ENCODE data around the gene CALM3. TPM values are rescaled to one million over a fixed set of nuclear protein-coding genes. Genes with fewer than 3 reads are reported as not detected.

The CALM3 gene
- total and polyA plus RNA-seq, 2 of the 4 experiments (the other 2 are of a cell fraction), result 91.6 to 501 TPM

- H3K4me1 ChIP-seq (ENCODE audit: control insufficient read depth, insufficient read depth, low read length), result peaks cover 10% of the 10 kb centered on the region
- no peak within 1 kb of the TSS for H3K4me3 ChIP-seq (ENCODE audit: insufficient read depth, low read depth, low read length)
- no peak within 1 kb of the TSS for H3K14ac ChIP-seq (replicated peaks; ENCODE audit: low read depth, low read length)
- 46% methylated on average over 6 of the region's 34 CpGs; no CpG with 5 or more reads in 1 of the 2 experiments for WGBS, 2 experiments (ENCODE audit: extremely low coverage in 2 of 2, insufficient read length in 1 of 2)
- H3K79me1 ChIP-seq (ENCODE audit: low read depth in 1 of 2, low read length in 2 of 2), result no peaks in the 10 kb centered on the region
- ATAC-seq (ENCODE audit: low read depth) (no peak), DNase-seq (no peak)
- H2BK20ac ChIP-seq (ENCODE audit: low read depth, low read length), result no peak within 1 kb of the TSS
- H4K5ac ChIP-seq (ENCODE audit: low read depth, low read length), result no peak within 1 kb of the TSS
- no peak within 1 kb of the TSS for H3K9ac ChIP-seq (ENCODE audit: low read depth, low read length)
- H2BK120ac ChIP-seq (ENCODE audit: low read depth, low read length), result no peak within 1 kb of the TSS
- no peak within 1 kb of the TSS for H3K56ac ChIP-seq (ENCODE audit: extremely low read depth, insufficient read depth, low read length)
- H3K36me3 ChIP-seq (ENCODE audit: control insufficient read depth, insufficient read depth, low read length), result no peaks in the 10 kb centered on the region
- in situ Hi-C loops (cut with MboI; ENCODE audit: low sequenced_read_pairs) (no loop called here), dilution Hi-C loops (cut with HindIII; ENCODE audit: low sequenced_read_pairs, unreplicated experiment) (no loop called here), intact Hi-C loops (cut with micrococcal nuclease) (no loop called here)
- H3K18ac ChIP-seq (ENCODE audit: low read depth, low read length), result no peak within 1 kb of the TSS
- H2AK5ac ChIP-seq (ENCODE audit: low read depth, low read length), result 0 out of 2 replicates have a peak within 1 kb of the TSS, but pooled peaks have one; percentile 25
- no peak for TF ChIP-seq ELK1 (IDR thresholded peaks at IDR 0.05; ENCODE audit: borderline replicate concordance, low read depth, low read length)
- no peak for TF ChIP-seq RAD21 (IDR thresholded peaks at IDR 0.05; ENCODE audit: low read length)
- no peak for TF ChIP-seq CHD1 (IDR thresholded peaks at IDR 0.05; ENCODE audit: low read depth, low read length)
- peaks cover 4% of the 10 kb centered on the region; the same call in 1 of the 2 replicates for H4K20me1 ChIP-seq (ENCODE audit: insufficient read depth, low read length)
- no peak within 1 kb of the TSS for H2BK15ac ChIP-seq (ENCODE audit: low read depth, low read length)
- BruUV-seq (replicated peaks), result no TSS peak
- no peak within 1 kb of the TSS for H3K23ac ChIP-seq (ENCODE audit: low read depth, low read length)
- H3K4ac ChIP-seq (ENCODE audit: low read depth, low read length), result no peak within 1 kb of the TSS
- ChIA-PET CTCF (no interaction called here), POLR2A (ENCODE audit: unreplicated experiment) (no interaction called here)
- H3K4me2 ChIP-seq (ENCODE audit: low read depth, low read length), result no peak within 1 kb of the TSS
- H4K91ac ChIP-seq (ENCODE audit: insufficient read depth, low read depth, low read length), result no peak within 1 kb of the TSS
- no peaks in the 10 kb centered on the region for H3K9me1 ChIP-seq (ENCODE audit: insufficient read depth, low read length)
- no peak within 1 kb of the TSS for H4K8ac ChIP-seq (ENCODE audit: low read depth in 2 of 2, low read length in 2 of 2)
- H2AFZ ChIP-seq (replicated peaks; ENCODE audit: low read length, poor library complexity), result no peak within 1 kb of the TSS
- H2AK9ac ChIP-seq (replicated peaks; ENCODE audit: low read depth, low read length, poor library complexity), result peak within 1 kb of the TSS; percentile 72
- no peak within 1 kb of the TSS for H2BK5ac ChIP-seq (ENCODE audit: low read depth, low read length, poor library complexity, severe bottlenecking)
- no peaks in the 10 kb centered on the region; the same call in 1 of the 2 replicates for H3K27me3 ChIP-seq (ENCODE audit: control insufficient read depth, insufficient read depth, low read length)
- H3K9me3 ChIP-seq (ENCODE audit: control insufficient read depth, insufficient read depth, low read length), result no peaks in the 10 kb centered on the region
- H3K27ac ChIP-seq (ENCODE audit: insufficient read depth, low read length), result no peak within 1 kb of the TSS
These were observed 35.0 kb downstream of the CALM3 start, which contains the start of gene GNG8 for GRCh38 chr19:46635920-46636761. TSS of gene GNG8 (minus strand) at chr19:46636202. CDS start at chr19:46634682, 1,520 bp downstream.

Measured in IMR-90 (cell line).